ENCODE results near the gene ACTRT2. TPM values are rescaled to one million over a fixed set of nuclear protein-coding genes. Genes with fewer than 3 reads are reported as not detected.

The ACTRT2 gene
- total and polyA plus RNA-seq, 2 experiments from 2014 or later: not detected

GRCh38 chr1:3029481-3029961 lies 8.3 kb downstream of the ACTRT2 start:
- H3K9me3 Mint-ChIP-seq: no peaks in the 10 kb centered on the region
- H4K20me1 ChIP-seq (replicated peaks; ENCODE audit: insufficient read depth): no peaks in the 10 kb centered on the region
- H3K9me2 ChIP-seq (ENCODE audit: insufficient read depth): no peaks in the 10 kb centered on the region
- H3K4me2 ChIP-seq: no peak overlapping the region
- ATAC-seq (no peak), DNase-seq (ENCODE audit: low spot score) (no peak)
- peaks cover 10% of the 10 kb centered on the region for H3K27me3 Mint-ChIP-seq (ENCODE audit: insufficient read depth, low read depth, poor library complexity)
- H3K27ac Mint-ChIP-seq: no peak overlapping the region
- no peaks in the 10 kb centered on the region for H3K36me3 ChIP-seq (ENCODE audit: insufficient read depth)
- no peak overlapping the region for H3K27ac ChIP-seq (ENCODE audit: low read depth)
- H3K4me3 ChIP-seq: no peak overlapping the region
- H3K4me1 Mint-ChIP-seq: no peaks in the 10 kb centered on the region
- no peak overlapping the region for H3K4me3 Mint-ChIP-seq
- H3F3A ChIP-seq (replicated peaks; ENCODE audit: low read depth): no peaks in the 10 kb centered on the region
- no peak overlapping the region for H2AFZ ChIP-seq
- no peaks in the 10 kb centered on the region for H3K79me2 ChIP-seq (replicated peaks; ENCODE audit: insufficient read depth)
- H3K27me3 ChIP-seq (ENCODE audit: insufficient read depth): no peaks in the 10 kb centered on the region
- no peaks in the 10 kb centered on the region for H3K4me1 ChIP-seq (ENCODE audit: insufficient read depth)
- H3K36me3 Mint-ChIP-seq (ENCODE audit: low read depth): no peaks in the 10 kb centered on the region
- no peak for TF ChIP-seq EZH2 (IDR thresholded peaks at IDR 0.05; ENCODE audit: low read depth, unreplicated experiment)
- TF ChIP-seq, protein P1, sequence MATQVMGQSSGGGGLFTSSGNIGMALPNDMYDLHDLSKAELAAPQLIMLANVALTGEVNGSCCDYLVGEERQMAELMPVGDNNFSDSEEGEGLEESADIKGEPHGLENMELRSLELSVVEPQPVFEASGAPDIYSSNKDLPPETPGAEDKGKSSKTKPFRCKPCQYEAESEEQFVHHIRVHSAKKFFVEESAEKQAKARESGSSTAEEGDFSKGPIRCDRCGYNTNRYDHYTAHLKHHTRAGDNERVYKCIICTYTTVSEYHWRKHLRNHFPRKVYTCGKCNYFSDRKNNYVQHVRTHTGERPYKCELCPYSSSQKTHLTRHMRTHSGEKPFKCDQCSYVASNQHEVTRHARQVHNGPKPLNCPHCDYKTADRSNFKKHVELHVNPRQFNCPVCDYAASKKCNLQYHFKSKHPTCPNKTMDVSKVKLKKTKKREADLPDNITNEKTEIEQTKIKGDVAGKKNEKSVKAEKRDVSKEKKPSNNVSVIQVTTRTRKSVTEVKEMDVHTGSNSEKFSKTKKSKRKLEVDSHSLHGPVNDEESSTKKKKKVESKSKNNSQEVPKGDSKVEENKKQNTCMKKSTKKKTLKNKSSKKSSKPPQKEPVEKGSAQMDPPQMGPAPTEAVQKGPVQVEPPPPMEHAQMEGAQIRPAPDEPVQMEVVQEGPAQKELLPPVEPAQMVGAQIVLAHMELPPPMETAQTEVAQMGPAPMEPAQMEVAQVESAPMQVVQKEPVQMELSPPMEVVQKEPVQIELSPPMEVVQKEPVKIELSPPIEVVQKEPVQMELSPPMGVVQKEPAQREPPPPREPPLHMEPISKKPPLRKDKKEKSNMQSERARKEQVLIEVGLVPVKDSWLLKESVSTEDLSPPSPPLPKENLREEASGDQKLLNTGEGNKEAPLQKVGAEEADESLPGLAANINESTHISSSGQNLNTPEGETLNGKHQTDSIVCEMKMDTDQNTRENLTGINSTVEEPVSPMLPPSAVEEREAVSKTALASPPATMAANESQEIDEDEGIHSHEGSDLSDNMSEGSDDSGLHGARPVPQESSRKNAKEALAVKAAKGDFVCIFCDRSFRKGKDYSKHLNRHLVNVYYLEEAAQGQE (IDR thresholded peaks at IDR 0.05; ENCODE audit: unreplicated experiment): no peak
- TF ChIP-seq ETS1 (IDR thresholded peaks at IDR 0.05): no peak
- no peak for TF ChIP-seq ZNF114 (CRISPR knock-in tag; IDR thresholded peaks at IDR 0.05)
- no peak for TF ChIP-seq POLR2AphosphoS5 (IDR thresholded peaks at IDR 0.05; ENCODE audit: low read depth)
- TF ChIP-seq CREB1 (CRISPR knock-in tag; IDR thresholded peaks at IDR 0.05; ENCODE audit: low read depth): no peak
- TF ChIP-seq NANOG (IDR thresholded peaks at IDR 0.05; ENCODE audit: borderline replicate concordance): no peak
- TF ChIP-seq ZNF331 (CRISPR knock-in tag; IDR thresholded peaks at IDR 0.05; ENCODE audit: low read depth): no peak
- no peak for TF ChIP-seq JUNB (IDR thresholded peaks at IDR 0.05; ENCODE audit: unreplicated experiment)
- TF ChIP-seq CTCF (conservative IDR thresholded peaks at IDR 0.05; ENCODE audit: low read depth in 2 of 2): no peak
- TF ChIP-seq STAT1 (IDR thresholded peaks at IDR 0.05; ENCODE audit: unreplicated experiment): no peak
- TF ChIP-seq ZNF462 (CRISPR knock-in tag; IDR thresholded peaks at IDR 0.05): no peak
- no peak for TF ChIP-seq EZH2phosphoT487 (IDR thresholded peaks at IDR 0.05; ENCODE audit: unreplicated experiment)

All from GM23338 (cell line).